T47D (cell line): ENCODE measurements around the gene EHF.

ENCODE experiments used
- DNase-seq, 2 experiments: peaks; one replicate each; pipeline versions ENCODE4 v3.0.0 to v3.0.0-alpha.2; 2011 to 2012; ENCODE audit warnings: low read depth in 1 of 2, low spot score in 1 of 2
- JUND ChIP-seq: IDR thresholded peaks from 2 replicates; pipeline ENCODE4 v1.6.1; 2012; ENCODE audit warnings: low read depth
- in situ Hi-C: cut with HindIII; loops from 2 replicates; pipeline ENCODE4 v1.10.0; 2016; ENCODE audit warnings: low sequenced_read_pairs, low pct_unique_long_range_greater_than_20kb

The EHF gene

GRCh38 chr11:34593085-34593484 is 27.8 kb upstream of the EHF start:
- in situ Hi-C loops: no loop called here
- no peak for TF ChIP-seq JUND
- DNase-seq: no peak

- no peak for TF ChIP-seq JUND
- no peak for DNase-seq
- in situ Hi-C loops: no loop called here
Measured at GRCh38 chr11:34594603-34595002, 26.3 kb upstream of the EHF start.

DNA sequence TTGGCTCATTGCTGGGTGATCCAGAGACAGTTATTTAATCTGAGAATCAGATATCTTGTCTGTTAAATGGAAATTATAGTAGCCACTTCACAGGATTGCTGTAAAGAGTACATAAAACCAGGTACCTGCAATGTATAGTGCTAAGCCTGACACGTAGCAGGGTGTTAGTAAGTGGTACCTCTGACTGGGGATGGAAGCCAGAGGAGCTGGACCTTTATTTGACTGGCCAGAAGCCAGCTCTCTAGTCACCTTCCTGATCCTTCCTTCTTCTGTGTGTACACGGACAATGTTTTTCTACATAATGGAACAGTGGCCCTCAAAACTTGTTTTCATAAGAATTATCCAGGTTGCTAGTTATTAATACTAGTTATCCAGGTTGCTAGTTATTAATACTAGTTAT is 25.5 kb upstream of the EHF start:
- TF ChIP-seq JUND: no peak
- in situ Hi-C loops: no loop called here

GRCh38 chr11:34595960-34596644 is 24.8 kb upstream of the EHF start:
- no peak for DNase-seq
- in situ Hi-C loops: no loop called here
- no peak for TF ChIP-seq JUND

More for the DNA sequence above, 25.5 kb upstream of the EHF start:
- no peak for DNase-seq

DNA sequence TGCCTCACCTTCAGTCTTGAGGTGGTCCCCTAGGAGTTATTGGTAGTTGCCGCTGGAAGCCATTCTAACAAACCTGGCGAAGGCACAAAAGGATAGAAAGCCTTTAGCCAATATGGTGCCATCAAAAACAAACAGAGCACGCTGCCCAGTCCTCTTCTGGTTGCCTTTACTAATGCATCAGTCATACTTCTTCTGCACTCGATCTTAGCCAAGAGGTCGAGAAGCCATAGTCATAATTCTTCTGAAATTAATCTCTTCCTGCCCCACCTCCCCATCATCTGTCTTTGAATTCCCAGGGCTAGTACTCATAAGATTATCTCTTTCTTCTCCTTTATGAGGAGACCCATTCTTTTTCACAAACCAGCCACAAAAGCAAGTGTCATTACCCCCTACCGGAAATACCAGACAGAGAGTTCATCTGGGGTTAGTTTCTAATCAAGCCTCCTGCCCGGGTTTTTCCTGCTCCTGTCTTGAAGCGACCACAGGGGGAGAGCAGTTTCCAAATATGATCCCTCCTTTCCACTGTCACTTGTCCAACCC is 21.4 kb upstream of the EHF start:
- no peak for TF ChIP-seq JUND
- DNase-seq: no peak
- in situ Hi-C loops: no loop called here

- in situ Hi-C loops: no loop called here
- DNase-seq: no peak
- TF ChIP-seq JUND: no peak
Measured at GRCh38 chr11:34600339-34601084, 20.4 kb upstream of the EHF start.

DNA sequence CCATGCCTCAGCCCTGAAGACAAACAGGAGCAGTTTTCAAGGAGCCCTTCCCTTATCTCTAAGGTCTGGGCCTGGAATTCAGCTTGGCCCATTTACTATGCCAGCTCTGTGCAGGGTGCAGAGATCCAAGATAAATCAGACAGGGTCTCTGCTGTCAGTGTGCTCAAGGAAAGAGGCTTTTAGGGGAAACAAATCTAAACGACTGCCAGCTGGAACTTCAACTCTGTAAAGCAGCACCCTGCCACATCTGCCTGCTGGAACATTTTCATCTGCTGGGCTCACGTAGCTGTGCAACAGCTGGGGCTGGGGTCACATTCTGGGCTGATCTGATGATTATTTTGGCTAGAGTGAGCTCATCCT is 19.8 kb upstream of the EHF start:
- DNase-seq: no peak
- in situ Hi-C loops: no loop called here
- no peak for TF ChIP-seq JUND

- no peak for DNase-seq
- TF ChIP-seq JUND: no peak
- in situ Hi-C loops: no loop called here
Measured at GRCh38 chr11:34601609-34602008, 19.3 kb upstream of the EHF start.

GRCh38 chr11:34602245-34602644 is 18.6 kb upstream of the EHF start:
- in situ Hi-C loops: no loop called here

DNA sequence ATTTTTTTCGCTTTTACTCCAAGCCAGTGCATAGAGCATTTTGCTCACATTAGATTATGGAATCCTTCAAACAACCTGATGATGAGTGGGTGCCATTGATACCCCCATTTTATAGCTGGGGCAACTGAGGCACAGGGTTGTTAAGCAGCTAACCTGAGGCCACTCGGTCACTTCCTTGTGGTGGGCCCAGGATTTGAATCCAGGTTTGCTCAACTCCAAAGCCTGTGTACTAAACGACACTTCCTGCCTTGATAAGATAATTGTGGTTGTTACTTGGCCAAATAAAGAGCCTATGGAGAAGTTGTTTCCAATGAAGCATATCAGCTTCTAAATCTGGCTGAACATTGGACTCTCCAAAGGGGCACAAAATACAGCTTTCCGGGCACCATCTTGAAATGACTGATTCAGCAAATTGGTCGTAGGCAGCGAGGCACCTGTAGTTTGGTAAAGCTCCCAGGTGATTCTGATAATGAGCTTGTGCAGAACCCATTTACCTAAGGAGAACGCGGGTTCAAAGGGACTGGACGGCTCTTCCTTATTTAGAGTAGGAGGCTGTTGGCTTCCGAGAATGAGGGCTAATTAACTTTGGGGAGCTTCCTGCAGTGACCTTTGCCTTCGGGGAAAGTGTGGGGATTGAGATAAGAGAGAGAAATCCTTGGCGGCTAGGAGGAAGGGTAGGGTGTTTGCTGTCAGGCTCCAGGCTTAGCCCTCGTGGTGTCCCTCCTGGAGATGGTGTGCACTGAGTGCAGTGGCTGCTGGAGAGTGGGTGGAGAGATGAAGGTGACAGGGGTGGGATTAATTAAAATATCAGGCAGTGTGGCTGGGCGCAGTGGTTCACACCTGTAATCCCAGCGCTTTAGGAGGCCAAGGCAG is 17.5 kb upstream of the EHF start:
- no peak for DNase-seq
- TF ChIP-seq JUND: no peak
- in situ Hi-C loops: no loop called here

More at GRCh38 chr11:34602245-34602644, 18.6 kb upstream of the EHF start:
- peak in 1 of 2 experiments; percentile 31 for DNase-seq
- TF ChIP-seq JUND: no peak

- no peak for TF ChIP-seq JUND
- DNase-seq: no peak
- in situ Hi-C loops: no loop called here
Measured at GRCh38 chr11:34604145-34604544, 16.7 kb upstream of the EHF start.

- in situ Hi-C loops: no loop called here
- DNase-seq: no peak
- no peak for TF ChIP-seq JUND
Measured at GRCh38 chr11:34604911-34605310, 16.0 kb upstream of the EHF start.
